ENCODE results near the gene PIP5K1B. TPM values are rescaled to one million over a fixed set of nuclear protein-coding genes. Genes with fewer than 3 reads are reported as not detected.

Gene PIP5K1B
- total and polyA plus RNA-seq, 2 donors (not counting 1 experiment from before 2014, with no cell fraction given), result 11.8 to 24.1 TPM

- no peaks in the 10 kb centered on the region for H3K27me3 ChIP-seq (replicated peaks in 1 of 4; ENCODE audit: control extremely low read depth in 1 of 4, control insufficient read depth in 3 of 4, insufficient read depth in 4 of 4, low read length in 3 of 4)
- no peak overlapping the region for H3K4me3 Mint-ChIP-seq
- H3K27ac Mint-ChIP-seq, result no peak overlapping the region
- H3K4me1 Mint-ChIP-seq, result peaks cover 11% of the 10 kb centered on the region
- DNase-seq (no peak), ATAC-seq (ENCODE audit: low read depth) (no peak)
- POLR2A ChIA-PET, result no interaction called here
- H3K9ac ChIP-seq (ENCODE audit: low read length), result no peak overlapping the region
- no peak overlapping the region for H3K4me2 ChIP-seq (replicated peaks; ENCODE audit: low read depth, low read length, poor library complexity, severe bottlenecking)
- H3K36me3 ChIP-seq (replicated peaks in 1 of 2; ENCODE audit: control extremely low read depth in 1 of 2, control insufficient read depth in 1 of 2, extremely low read depth in 1 of 2, insufficient read depth in 2 of 2, low read length in 1 of 2), result no peaks in the 10 kb centered on the region
- H2AFZ ChIP-seq (ENCODE audit: insufficient read depth, low read depth, low read length, poor library complexity, severe bottlenecking), result no peak overlapping the region
- H3K9me3 ChIP-seq (ENCODE audit: control extremely low read depth in 1 of 3, control insufficient read depth in 2 of 3, insufficient read depth in 1 of 3, low read length in 2 of 3), result no peaks in the 10 kb centered on the region
- WGBS (ENCODE audit: insufficient coverage), result 98% methylated on average over 5 of the region's 5 CpGs
- no peak for TF ChIP-seq EZH2 (IDR thresholded peaks at IDR 0.05; ENCODE audit: borderline replicate concordance, insufficient read depth, low read depth, low read length, poor library complexity, severe bottlenecking)
- no peak for TF ChIP-seq CTCF (IDR thresholded peaks at IDR 0.05)
- H3K27me3 Mint-ChIP-seq, result no peaks in the 10 kb centered on the region
- intact Hi-C loops (cut with micrococcal nuclease), result no loop called here
- H3K79me2 ChIP-seq (ENCODE audit: control insufficient read depth, insufficient read depth, low read length), result peaks cover 23% of the 10 kb centered on the region
- no peaks in the 10 kb centered on the region for H4K20me1 ChIP-seq (ENCODE audit: control insufficient read depth, insufficient read depth, low read length, poor library complexity, severe bottlenecking)
- H3K4me3 ChIP-seq (ENCODE audit: control extremely low read depth in 1 of 5, extremely low read depth in 1 of 5, insufficient read depth in 1 of 5, low read depth in 2 of 5, low read length in 4 of 5), result no peak overlapping the region
- H3K9me3 Mint-ChIP-seq (ENCODE audit: insufficient read depth), result no peaks in the 10 kb centered on the region
- H3K27ac ChIP-seq (ENCODE audit: low read length in 2 of 2), result no peak overlapping the region
- H3K4me1 ChIP-seq (ENCODE audit: control insufficient read depth in 2 of 2, insufficient read depth in 2 of 2, low read length in 2 of 2), result no peaks in the 10 kb centered on the region
- CTCF ChIA-PET, result interaction anchor here (1.4 kb wide), 1 partner anchor 8 kb away, joined by 8 read pairs; no protein-coding TSS in a partner anchor
Observed at GRCh38 chr9:68836788-68837187, 131.7 kb downstream of the PIP5K1B start.

GRCh38 chr9:68838245-68838644 lies 133.2 kb downstream of the PIP5K1B start:
- DNase-seq, result no peak
- Histone ChIP-seq H4K20me1 (ENCODE audit: control insufficient read depth, insufficient read depth, low read length, poor library complexity, severe bottlenecking) (no peaks in the 10 kb centered on the region), H3K9me3 (ENCODE audit: control extremely low read depth in 1 of 3, control insufficient read depth in 2 of 3, insufficient read depth in 1 of 3, low read length in 2 of 3) (no peaks in the 10 kb centered on the region), H3K4me2 (replicated peaks; ENCODE audit: low read depth, low read length, poor library complexity, severe bottlenecking) (no peak overlapping the region), H3K4me1 (ENCODE audit: control insufficient read depth in 2 of 2, insufficient read depth in 2 of 2, low read length in 2 of 2) (no peaks in the 10 kb centered on the region), H2AFZ (ENCODE audit: insufficient read depth, low read depth, low read length, poor library complexity, severe bottlenecking) (no peak overlapping the region), H3K79me2 (ENCODE audit: control insufficient read depth, insufficient read depth, low read length) (peaks cover 28% of the 10 kb centered on the region), H3K9ac (ENCODE audit: low read length) (no peak overlapping the region), H3K4me3 (ENCODE audit: control extremely low read depth in 1 of 5, extremely low read depth in 1 of 5, insufficient read depth in 1 of 5, low read depth in 2 of 5, low read length in 4 of 5) (no peak overlapping the region), H3K27ac (ENCODE audit: low read length in 2 of 2) (no peak overlapping the region), H3K27me3 (replicated peaks in 1 of 4; ENCODE audit: control extremely low read depth in 1 of 4, control insufficient read depth in 3 of 4, insufficient read depth in 4 of 4, low read length in 3 of 4) (no peaks in the 10 kb centered on the region), H3K36me3 (replicated peaks in 1 of 2; ENCODE audit: control extremely low read depth in 1 of 2, control insufficient read depth in 1 of 2, extremely low read depth in 1 of 2, insufficient read depth in 2 of 2, low read length in 1 of 2) (no peaks in the 10 kb centered on the region)
- intact Hi-C loops (cut with micrococcal nuclease), result no loop called here
- ChIA-PET CTCF (no interaction called here), POLR2A (no interaction called here)
- no CpG with 5 or more reads among the region's 1 CpG for WGBS (ENCODE audit: insufficient coverage)
- peaks cover 14% of the 10 kb centered on the region for H3K4me1 Mint-ChIP-seq
- H3K27me3 Mint-ChIP-seq, result no peaks in the 10 kb centered on the region
- no peak for ATAC-seq (ENCODE audit: low read depth)
- H3K27ac Mint-ChIP-seq, result no peak overlapping the region
- no peaks in the 10 kb centered on the region for H3K9me3 Mint-ChIP-seq (ENCODE audit: insufficient read depth)
- TF ChIP-seq CTCF (IDR thresholded peaks at IDR 0.05) (no peak), EZH2 (IDR thresholded peaks at IDR 0.05; ENCODE audit: borderline replicate concordance, insufficient read depth, low read depth, low read length, poor library complexity, severe bottlenecking) (no peak)
- H3K4me3 Mint-ChIP-seq, result no peak overlapping the region

Measured in B cell (primary cell).